GM12878 (cell line): Measurements from ENCODE around the gene KLHL26. TPM values are rescaled to one million over a fixed set of nuclear protein-coding genes. Genes with fewer than 3 reads are reported as not detected.
A peak's percentile ranks its signal among the peaks of the same experiment; 100 is the strongest.

Experiments
- ATF7 ChIP-seq: fragments of 450-650 bp; IDR thresholded peaks from 2 replicates; pipeline ENCODE4 v1.6.1; 2016; ENCODE audit warnings: low read depth, mild to moderate bottlenecking
- BACH1 ChIP-seq: fragments of 450-650 bp; IDR thresholded peaks from 2 replicates; pipeline ENCODE4 v1.6.1; 2017; ENCODE audit warnings: mild to moderate bottlenecking, borderline replicate concordance
- CBX3 ChIP-seq: fragments of 200-600 bp; sonication (generic); IDR thresholded peaks from 2 replicates; pipeline ENCODE4 v1.6.1; 2016; ENCODE audit warnings: low read depth, borderline replicate concordance
- CHD2 ChIP-seq: IDR thresholded peaks from 2 replicates; pipeline ENCODE4 v1.6.1; 2011; ENCODE audit warnings: low read depth, low read length, improper control_type of control experiment, borderline replicate concordance
- CREM ChIP-seq: IDR thresholded peaks from 2 replicates; pipeline ENCODE4 v1.6.1; 2014; ENCODE audit warnings: antibody characterized with exemption, low read depth
- LARP7 ChIP-seq: fragments of 450-650 bp; IDR thresholded peaks from 2 replicates; pipeline ENCODE4 v1.6.1; 2017; ENCODE audit warnings: mild to moderate bottlenecking
- MEF2A ChIP-seq: IDR thresholded peaks from 2 replicates; pipeline ENCODE4 v1.6.1; 2011; ENCODE audit warnings: low read depth, mild to moderate bottlenecking, low read length, moderate library complexity; ENCODE audit not compliant: insufficient read depth
- MYB ChIP-seq: fragments of 150-350 bp; IDR thresholded peaks from 2 replicates; pipeline ENCODE4 v1.6.1; 2014; ENCODE audit warnings: mild to moderate bottlenecking, low read depth, low read length, borderline replicate concordance
- NFYA ChIP-seq: IDR thresholded peaks from 2 replicates; pipeline ENCODE4 v1.6.1; 2011; ENCODE audit warnings: low read depth, mild to moderate bottlenecking, low read length, improper control_type of control experiment, borderline replicate concordance
- NR2C2 ChIP-seq: IDR thresholded peaks from 2 replicates; pipeline ENCODE4 v1.6.1; 2011; ENCODE audit warnings: borderline replicate concordance, low read depth; ENCODE audit not compliant: control insufficient read depth, insufficient read length
- SIX5 ChIP-seq: IDR thresholded peaks from 2 replicates; pipeline ENCODE4 v1.6.1; 2011; ENCODE audit warnings: mild to moderate bottlenecking, low read depth, low read length, moderate library complexity; ENCODE audit not compliant: severe bottlenecking
- SUPT20H ChIP-seq: IDR thresholded peaks from 2 replicates; pipeline ENCODE4 v1.6.1; 2011; ENCODE audit warnings: low read depth, mild to moderate bottlenecking, low read length, moderate library complexity, borderline replicate concordance; ENCODE audit not compliant: control insufficient read depth
- TCF3 ChIP-seq: IDR thresholded peaks from 2 replicates; pipeline ENCODE4 v1.6.1; 2012; ENCODE audit warnings: low read depth, mild to moderate bottlenecking, low read length, borderline replicate concordance; ENCODE audit not compliant: insufficient read depth
- polyA plus RNA-seq, 11 experiments: library from polyadenylated mRNA; depleted of rRNA in 4 of 11; unstranded in 6 of 11; stranded (reverse) in 5 of 11; fragments of >200 nt; fragmentation: Nextera tagmentation in 4 of 11; fragmentation: Illumina TruSeq in 1 of 11; extraction: Ambion mirVana in 4 of 11; extraction: Trizol in 1 of 11; gene quantifications; 1 replicate in 1 of 11; 2 replicates in 10 of 11; pipeline versions ENCODE4 v1.2.1 to v1.2.3, GENCODE V29; 2011 to 2016; ENCODE audit warnings: inconsistent platforms in 2 of 11, missing spikeins in 2 of 11, low read depth in 1 of 11
- total RNA-seq, 4 experiments: library from RNA; depleted of rRNA in 3 of 4; stranded (reverse); fragments of >200 nt in 3 of 4; fragmentation: Illumina TruSeq in 1 of 4; extraction: Trizol in 1 of 4; gene quantifications; 2 replicates each; pipeline versions ENCODE4 v1.2.1 to v1.2.3, GENCODE V29; 2013 to 2021
- TF ChIP-seq, protein P1 (sequence below): IDR thresholded peaks from 2 replicates; pipeline ENCODE4 v1.6.1; 2012; ENCODE audit warnings: low read depth, low read length, improper control_type of control experiment
- TF ChIP-seq, protein P2 (sequence below), 3 experiments: IDR thresholded peaks in 2 of 3; conservative IDR thresholded peaks in 1 of 3; 2 replicates each; pipeline ENCODE4 v1.5.1; 2011; ENCODE audit warnings: low read depth in 3 of 3, low read length in 3 of 3, mild to moderate bottlenecking in 3 of 3, control low read depth in 2 of 3, moderate library complexity in 2 of 3, inconsistent platforms in 1 of 3, mixed read lengths in 1 of 3; ENCODE audit not compliant: control insufficient read depth in 2 of 3, insufficient read depth in 1 of 3; ENCODE audit errors: extremely low read depth in 1 of 3
- TF ChIP-seq, protein P3 (sequence below): fragments of 450-650 bp; IDR thresholded peaks from 2 replicates; pipeline ENCODE4 v1.6.1; 2017; ENCODE audit warnings: mild to moderate bottlenecking, moderate library complexity
- TF ChIP-seq, protein P4 (sequence below): IDR thresholded peaks from 2 replicates; pipeline ENCODE4 v1.6.1; 2012; ENCODE audit warnings: mild to moderate bottlenecking, low read depth, low read length

Gene KLHL26
- total and polyA plus RNA-seq, 10 of the 15 experiments (the other 5 are each of a cell fraction or from before 2014, with no cell fraction given), result 0.18 to 14.6 (median 2.9) TPM

DNA sequence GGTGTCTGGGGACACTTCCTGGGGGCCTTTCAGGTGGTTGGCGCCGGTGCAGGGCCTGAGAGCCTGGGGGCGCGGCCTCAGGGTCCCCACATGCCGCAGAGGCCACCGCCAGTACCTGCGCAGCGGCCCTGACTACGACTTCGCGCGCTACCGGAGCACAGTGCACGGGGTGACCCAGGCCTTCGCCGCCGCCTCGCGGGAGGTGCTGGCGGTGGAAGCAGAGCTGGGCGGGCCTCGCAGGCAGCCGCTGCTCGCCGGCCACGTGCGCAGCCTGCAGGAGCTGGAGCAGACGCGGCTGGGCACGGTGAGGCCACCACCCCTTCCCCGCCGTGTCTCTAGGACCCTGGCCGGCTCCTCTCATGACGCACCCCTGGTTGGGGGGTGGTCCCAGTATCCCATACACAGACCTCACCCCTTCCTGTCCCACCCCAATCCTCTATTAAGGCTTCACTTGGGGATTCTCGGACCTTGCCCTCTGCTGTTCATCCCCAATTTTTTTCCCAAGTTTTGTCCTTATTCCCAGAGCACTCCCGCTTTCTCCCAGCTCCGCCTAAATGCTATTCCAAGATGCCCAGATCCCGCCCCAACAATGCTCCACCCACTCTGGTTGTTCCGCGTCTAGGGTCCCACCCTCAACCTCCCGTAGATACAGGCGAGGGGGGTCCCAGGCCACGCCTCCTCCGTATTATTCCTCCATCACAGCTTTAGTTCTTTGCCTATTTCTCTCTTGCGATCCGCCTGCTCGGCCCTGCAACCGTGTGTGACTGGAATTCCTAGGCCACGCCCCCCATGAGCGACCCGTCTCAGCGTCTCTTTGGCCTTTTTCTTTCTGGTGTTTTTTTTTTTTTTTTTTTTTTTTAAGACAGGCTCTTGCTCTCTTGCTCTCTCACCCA lies 47.2 kb upstream of the KLHL26 start (continued):
- TF ChIP-seq CBX3, result no peak
- peak; percentile 12; the same call in 1 of the 2 replicates for TF ChIP-seq BACH1
- TF ChIP-seq, protein P1, sequence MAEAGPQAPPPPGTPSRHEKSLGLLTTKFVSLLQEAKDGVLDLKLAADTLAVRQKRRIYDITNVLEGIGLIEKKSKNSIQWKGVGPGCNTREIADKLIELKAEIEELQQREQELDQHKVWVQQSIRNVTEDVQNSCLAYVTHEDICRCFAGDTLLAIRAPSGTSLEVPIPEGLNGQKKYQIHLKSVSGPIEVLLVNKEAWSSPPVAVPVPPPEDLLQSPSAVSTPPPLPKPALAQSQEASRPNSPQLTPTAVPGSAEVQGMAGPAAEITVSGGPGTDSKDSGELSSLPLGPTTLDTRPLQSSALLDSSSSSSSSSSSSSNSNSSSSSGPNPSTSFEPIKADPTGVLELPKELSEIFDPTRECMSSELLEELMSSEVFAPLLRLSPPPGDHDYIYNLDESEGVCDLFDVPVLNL, result peak; percentile 21; the same call in 1 of the 2 replicates
- TF ChIP-seq SIX5, result no peak
- no peak for TF ChIP-seq NR2C2
- TF ChIP-seq, protein P2, sequence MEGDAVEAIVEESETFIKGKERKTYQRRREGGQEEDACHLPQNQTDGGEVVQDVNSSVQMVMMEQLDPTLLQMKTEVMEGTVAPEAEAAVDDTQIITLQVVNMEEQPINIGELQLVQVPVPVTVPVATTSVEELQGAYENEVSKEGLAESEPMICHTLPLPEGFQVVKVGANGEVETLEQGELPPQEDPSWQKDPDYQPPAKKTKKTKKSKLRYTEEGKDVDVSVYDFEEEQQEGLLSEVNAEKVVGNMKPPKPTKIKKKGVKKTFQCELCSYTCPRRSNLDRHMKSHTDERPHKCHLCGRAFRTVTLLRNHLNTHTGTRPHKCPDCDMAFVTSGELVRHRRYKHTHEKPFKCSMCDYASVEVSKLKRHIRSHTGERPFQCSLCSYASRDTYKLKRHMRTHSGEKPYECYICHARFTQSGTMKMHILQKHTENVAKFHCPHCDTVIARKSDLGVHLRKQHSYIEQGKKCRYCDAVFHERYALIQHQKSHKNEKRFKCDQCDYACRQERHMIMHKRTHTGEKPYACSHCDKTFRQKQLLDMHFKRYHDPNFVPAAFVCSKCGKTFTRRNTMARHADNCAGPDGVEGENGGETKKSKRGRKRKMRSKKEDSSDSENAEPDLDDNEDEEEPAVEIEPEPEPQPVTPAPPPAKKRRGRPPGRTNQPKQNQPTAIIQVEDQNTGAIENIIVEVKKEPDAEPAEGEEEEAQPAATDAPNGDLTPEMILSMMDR (IDR thresholded peaks at IDR 0.05 in 2 of 3, conservative IDR thresholded peaks at IDR 0.05 in 1 of 3; ENCODE audit: control insufficient read depth in 2 of 3, extremely low read depth in 1 of 3, insufficient read depth in 1 of 3, low read depth in 3 of 3, low read length in 3 of 3), result peak; percentile 4 to 24 (median 11); a peak in 1 of 6 replicates
- TF ChIP-seq MYB, result no peak
- no peak for TF ChIP-seq CREM
- TF ChIP-seq MEF2A, result no peak
- TF ChIP-seq, protein P3, sequence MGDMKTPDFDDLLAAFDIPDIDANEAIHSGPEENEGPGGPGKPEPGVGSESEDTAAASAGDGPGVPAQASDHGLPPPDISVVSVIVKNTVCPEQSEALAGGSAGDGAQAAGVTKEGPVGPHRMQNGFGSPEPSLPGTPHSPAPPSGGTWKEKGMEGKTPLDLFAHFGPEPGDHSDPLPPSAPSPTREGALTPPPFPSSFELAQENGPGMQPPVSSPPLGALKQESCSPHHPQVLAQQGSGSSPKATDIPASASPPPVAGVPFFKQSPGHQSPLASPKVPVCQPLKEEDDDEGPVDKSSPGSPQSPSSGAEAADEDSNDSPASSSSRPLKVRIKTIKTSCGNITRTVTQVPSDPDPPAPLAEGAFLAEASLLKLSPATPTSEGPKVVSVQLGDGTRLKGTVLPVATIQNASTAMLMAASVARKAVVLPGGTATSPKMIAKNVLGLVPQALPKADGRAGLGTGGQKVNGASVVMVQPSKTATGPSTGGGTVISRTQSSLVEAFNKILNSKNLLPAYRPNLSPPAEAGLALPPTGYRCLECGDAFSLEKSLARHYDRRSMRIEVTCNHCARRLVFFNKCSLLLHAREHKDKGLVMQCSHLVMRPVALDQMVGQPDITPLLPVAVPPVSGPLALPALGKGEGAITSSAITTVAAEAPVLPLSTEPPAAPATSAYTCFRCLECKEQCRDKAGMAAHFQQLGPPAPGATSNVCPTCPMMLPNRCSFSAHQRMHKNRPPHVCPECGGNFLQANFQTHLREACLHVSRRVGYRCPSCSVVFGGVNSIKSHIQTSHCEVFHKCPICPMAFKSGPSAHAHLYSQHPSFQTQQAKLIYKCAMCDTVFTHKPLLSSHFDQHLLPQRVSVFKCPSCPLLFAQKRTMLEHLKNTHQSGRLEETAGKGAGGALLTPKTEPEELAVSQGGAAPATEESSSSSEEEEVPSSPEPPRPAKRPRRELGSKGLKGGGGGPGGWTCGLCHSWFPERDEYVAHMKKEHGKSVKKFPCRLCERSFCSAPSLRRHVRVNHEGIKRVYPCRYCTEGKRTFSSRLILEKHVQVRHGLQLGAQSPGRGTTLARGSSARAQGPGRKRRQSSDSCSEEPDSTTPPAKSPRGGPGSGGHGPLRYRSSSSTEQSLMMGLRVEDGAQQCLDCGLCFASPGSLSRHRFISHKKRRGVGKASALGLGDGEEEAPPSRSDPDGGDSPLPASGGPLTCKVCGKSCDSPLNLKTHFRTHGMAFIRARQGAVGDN, result peak; percentile 98
- no peak for TF ChIP-seq SUPT20H
- no peak for TF ChIP-seq NFYA
- no peak for TF ChIP-seq TCF3
- no peak for TF ChIP-seq ATF7
- no peak for TF ChIP-seq CHD2
- TF ChIP-seq LARP7, result peak; percentile 17; the same call in 1 of the 2 replicates
- TF ChIP-seq, protein P4, sequence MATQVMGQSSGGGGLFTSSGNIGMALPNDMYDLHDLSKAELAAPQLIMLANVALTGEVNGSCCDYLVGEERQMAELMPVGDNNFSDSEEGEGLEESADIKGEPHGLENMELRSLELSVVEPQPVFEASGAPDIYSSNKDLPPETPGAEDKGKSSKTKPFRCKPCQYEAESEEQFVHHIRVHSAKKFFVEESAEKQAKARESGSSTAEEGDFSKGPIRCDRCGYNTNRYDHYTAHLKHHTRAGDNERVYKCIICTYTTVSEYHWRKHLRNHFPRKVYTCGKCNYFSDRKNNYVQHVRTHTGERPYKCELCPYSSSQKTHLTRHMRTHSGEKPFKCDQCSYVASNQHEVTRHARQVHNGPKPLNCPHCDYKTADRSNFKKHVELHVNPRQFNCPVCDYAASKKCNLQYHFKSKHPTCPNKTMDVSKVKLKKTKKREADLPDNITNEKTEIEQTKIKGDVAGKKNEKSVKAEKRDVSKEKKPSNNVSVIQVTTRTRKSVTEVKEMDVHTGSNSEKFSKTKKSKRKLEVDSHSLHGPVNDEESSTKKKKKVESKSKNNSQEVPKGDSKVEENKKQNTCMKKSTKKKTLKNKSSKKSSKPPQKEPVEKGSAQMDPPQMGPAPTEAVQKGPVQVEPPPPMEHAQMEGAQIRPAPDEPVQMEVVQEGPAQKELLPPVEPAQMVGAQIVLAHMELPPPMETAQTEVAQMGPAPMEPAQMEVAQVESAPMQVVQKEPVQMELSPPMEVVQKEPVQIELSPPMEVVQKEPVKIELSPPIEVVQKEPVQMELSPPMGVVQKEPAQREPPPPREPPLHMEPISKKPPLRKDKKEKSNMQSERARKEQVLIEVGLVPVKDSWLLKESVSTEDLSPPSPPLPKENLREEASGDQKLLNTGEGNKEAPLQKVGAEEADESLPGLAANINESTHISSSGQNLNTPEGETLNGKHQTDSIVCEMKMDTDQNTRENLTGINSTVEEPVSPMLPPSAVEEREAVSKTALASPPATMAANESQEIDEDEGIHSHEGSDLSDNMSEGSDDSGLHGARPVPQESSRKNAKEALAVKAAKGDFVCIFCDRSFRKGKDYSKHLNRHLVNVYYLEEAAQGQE, result no peak
